Left lung (tissue), 10 donors: ENCODE results near the gene SLC25A21. TPM values are rescaled to one million over a fixed set of nuclear protein-coding genes. Genes with fewer than 3 reads are reported as not detected.

Experiments
- ATAC-seq: fragments of 200-7000 bp; cut with Tn5 transposase; one replicate; pipeline ENCODE4 v1.9.1; 2020; ENCODE audit warnings: moderate library complexity
- DNase-seq, 4 donors: peaks; one replicate each; pipeline ENCODE4 v3.0.0-alpha.2; 2013 to 2020
- H3K27ac ChIP-seq, 2 donors: fragments of 200-600 bp; sonication (generic) in 1 of 2; one replicate each; pipeline versions ENCODE4 v1.5.0 to v1.8.0; 2020 to 2021
- H3K27me3 ChIP-seq, 2 donors: fragments of 200-600 bp; sonication (generic) in 1 of 2; one replicate each; pipeline versions ENCODE4 v1.5.0 to v1.8.0; 2020 to 2021
- H3K36me3 ChIP-seq, 2 donors: fragments of 200-600 bp; sonication (generic) in 1 of 2; one replicate each; pipeline versions ENCODE4 v1.5.0 to v1.8.0; 2020 to 2021
- H3K4me1 ChIP-seq, 2 donors: fragments of 200-600 bp; one replicate each; pipeline ENCODE4 v1.8.0; 2021
- H3K4me3 ChIP-seq, 2 donors: fragments of 200-600 bp; sonication (generic) in 1 of 2; one replicate each; pipeline versions ENCODE4 v1.5.0 to v1.8.0; 2020 to 2021; ENCODE audit warnings: mild to moderate bottlenecking in 1 of 2
- H3K9me3 ChIP-seq, 2 donors: fragments of 200-600 bp; sonication (generic) in 1 of 2; one replicate each; pipeline versions ENCODE4 v1.5.0 to v1.8.0; 2020 to 2021
- intact Hi-C, 2 donors: fragments of 100-400 bp; cut with DNase I; formaldehyde crosslinking; loops; one replicate each; pipeline versions ENCODE4 v1.11.2 to v1.14.2; 2022
- polyA plus RNA-seq, 6 donors: library from polyadenylated mRNA; unstranded; fragments of 120-200 nt; gene quantifications; one replicate each; pipeline ENCODE4 v1.2.1, GENCODE V29; 2013; ENCODE audit not compliant: insufficient read length in 6 of 6
- total RNA-seq, 2 donors: library from RNA; stranded (reverse); fragmentation: NEBNext Ultra II Directional; extraction: Animal tissue kit (Norgen Biotek cat#: 25700); gene quantifications; one replicate each; pipeline ENCODE4 v1.2.1, GENCODE V29; 2021
- TF ChIP-seq, protein P1 (sequence below), 2 donors: fragments of 200-600 bp; sonication (generic) in 1 of 2; IDR thresholded peaks; one replicate each; pipeline versions ENCODE4 v1.5.0 to v1.8.0; 2021; ENCODE audit warnings: antibody characterized with exemption in 2 of 2
- donor health status: DM: no; HTN: yes; CAD: no.
- donor health status: DM: no; HTN: no; CAD: no.

The SLC25A21 gene
- total and polyA plus RNA-seq, 8 donors: 0.47 to 3.7 (median 2.7) TPM

DNA sequence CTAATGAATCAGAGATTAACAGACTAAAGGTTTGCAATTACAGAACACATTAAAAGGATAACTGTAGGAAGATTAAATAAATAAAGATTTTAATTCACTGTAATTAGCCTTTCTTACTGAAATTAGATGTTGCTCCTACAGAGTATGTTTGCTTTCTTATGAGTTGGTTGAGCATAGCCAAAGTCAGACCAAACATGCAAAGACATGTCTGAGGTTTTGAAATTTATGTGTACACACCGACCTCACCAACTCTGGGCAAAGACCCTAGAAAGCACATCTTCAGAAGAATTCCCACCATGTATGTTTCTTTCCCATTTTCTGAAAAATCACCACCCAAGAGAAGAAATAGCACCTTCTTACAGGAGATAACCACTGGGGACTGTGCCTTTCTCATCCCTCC, 351.5 kb downstream of the SLC25A21 start:
- TF ChIP-seq, protein P1, sequence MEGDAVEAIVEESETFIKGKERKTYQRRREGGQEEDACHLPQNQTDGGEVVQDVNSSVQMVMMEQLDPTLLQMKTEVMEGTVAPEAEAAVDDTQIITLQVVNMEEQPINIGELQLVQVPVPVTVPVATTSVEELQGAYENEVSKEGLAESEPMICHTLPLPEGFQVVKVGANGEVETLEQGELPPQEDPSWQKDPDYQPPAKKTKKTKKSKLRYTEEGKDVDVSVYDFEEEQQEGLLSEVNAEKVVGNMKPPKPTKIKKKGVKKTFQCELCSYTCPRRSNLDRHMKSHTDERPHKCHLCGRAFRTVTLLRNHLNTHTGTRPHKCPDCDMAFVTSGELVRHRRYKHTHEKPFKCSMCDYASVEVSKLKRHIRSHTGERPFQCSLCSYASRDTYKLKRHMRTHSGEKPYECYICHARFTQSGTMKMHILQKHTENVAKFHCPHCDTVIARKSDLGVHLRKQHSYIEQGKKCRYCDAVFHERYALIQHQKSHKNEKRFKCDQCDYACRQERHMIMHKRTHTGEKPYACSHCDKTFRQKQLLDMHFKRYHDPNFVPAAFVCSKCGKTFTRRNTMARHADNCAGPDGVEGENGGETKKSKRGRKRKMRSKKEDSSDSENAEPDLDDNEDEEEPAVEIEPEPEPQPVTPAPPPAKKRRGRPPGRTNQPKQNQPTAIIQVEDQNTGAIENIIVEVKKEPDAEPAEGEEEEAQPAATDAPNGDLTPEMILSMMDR (IDR thresholded peaks at IDR 0.05): no peak
- Histone ChIP-seq H3K9me3 (no peaks in the 10 kb centered on the region), H3K36me3 (no peaks in the 10 kb centered on the region), H3K27me3 (no peaks in the 10 kb centered on the region), H3K4me1 (no peaks in the 10 kb centered on the region), H3K4me3 (no peak overlapping the region), H3K27ac (no peak overlapping the region)
- no peak for ATAC-seq
- intact Hi-C loops: no loop called here
- DNase-seq: no peak

DNA sequence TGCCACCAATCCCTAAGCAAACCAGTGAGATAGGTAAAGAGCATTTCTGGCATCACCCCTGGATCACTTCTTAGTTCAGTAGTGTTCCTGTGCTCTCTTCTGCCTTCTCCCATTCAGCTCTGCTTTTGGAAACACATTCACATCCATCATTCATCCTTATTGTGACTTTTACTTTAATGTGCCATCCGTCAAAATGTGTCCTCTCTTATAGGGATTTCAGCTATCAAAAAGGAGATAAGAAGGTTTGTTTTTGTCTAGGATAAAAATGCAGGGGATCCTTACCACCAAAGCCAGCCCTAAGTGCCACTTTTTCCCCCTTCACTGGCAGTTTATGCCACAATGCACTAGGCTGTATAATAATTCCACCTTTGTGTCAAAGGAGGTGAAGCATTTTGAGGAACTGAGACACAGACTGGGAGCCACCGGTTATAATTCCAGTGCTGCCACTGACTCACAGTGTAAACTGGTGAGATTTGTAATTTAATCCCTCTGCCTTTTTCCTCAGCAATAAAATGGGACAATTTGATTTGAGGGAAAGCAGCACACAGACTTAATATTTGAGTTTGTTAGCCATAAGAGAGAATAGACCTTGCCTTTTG, 352.2 kb downstream of the SLC25A21 start:
- Histone ChIP-seq H3K27ac (no peak overlapping the region), H3K4me1 (no peaks in the 10 kb centered on the region), H3K4me3 (no peak overlapping the region), H3K27me3 (no peaks in the 10 kb centered on the region), H3K36me3 (no peaks in the 10 kb centered on the region), H3K9me3 (no peaks in the 10 kb centered on the region)
- TF ChIP-seq, protein P1 (IDR thresholded peaks at IDR 0.05): no peak
- ATAC-seq (no peak), DNase-seq (no peak)
- intact Hi-C loops: no loop called here

DNA sequence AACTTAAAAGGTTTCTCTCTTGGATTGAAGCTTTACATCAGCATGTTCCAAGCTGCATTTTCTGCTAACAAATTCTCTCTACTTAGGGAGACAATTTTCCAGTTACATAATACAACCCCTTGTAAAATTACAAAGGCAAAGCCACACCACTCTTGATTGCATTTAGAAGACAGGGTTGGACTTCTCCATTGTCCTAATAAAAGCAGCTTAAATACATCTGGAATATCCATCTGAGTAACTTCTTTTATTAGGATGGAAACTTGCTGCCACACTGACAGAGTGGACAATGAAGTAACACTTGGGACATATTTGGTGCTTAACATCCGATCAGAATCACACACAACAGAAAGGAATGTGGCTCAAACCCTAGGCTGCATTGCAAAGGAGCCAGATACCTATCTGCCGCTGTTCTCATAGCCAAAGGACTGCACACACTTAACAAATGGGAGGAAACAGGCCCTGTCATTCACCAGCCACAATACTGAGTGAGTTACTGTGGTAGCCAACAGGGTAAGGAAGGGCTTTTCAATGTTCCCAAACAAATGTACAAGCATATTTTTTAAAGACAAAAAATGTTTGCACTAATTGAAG, 353.5 kb downstream of the SLC25A21 start:
- H3K4me3 ChIP-seq: no peak overlapping the region
- intact Hi-C loops: no loop called here
- no peaks in the 10 kb centered on the region for H3K27me3 ChIP-seq
- TF ChIP-seq, protein P1 (IDR thresholded peaks at IDR 0.05): no peak
- no peaks in the 10 kb centered on the region for H3K9me3 ChIP-seq
- no peak for DNase-seq
- no peak for ATAC-seq
- no peaks in the 10 kb centered on the region for H3K36me3 ChIP-seq
- H3K4me1 ChIP-seq: no peaks in the 10 kb centered on the region
- no peak overlapping the region for H3K27ac ChIP-seq

DNA sequence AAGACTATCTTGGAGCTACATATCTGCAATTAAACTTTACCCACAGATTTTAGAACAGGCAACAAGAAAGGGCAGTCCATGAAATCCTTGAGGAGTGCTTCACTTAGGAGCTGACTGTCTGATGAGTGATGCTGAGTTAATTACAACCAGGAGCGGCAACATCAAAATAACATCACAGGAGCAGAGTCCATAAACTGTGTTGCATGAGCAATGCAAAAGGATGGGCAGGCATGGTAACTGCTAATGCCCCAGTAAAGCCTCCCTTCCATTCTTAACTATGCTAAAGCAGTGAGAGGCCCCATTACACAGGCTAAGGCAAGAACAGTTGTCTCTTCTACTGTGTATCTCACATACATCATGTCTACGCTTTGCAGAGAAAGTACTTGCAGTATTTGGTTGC, 354.2 kb downstream of the SLC25A21 start:
- intact Hi-C loops: no loop called here

More for the DNA sequence above, 354.2 kb downstream of the SLC25A21 start:
- no peaks in the 10 kb centered on the region for H3K4me1 ChIP-seq
- no peaks in the 10 kb centered on the region for H3K9me3 ChIP-seq
- no peaks in the 10 kb centered on the region for H3K36me3 ChIP-seq
- no peak overlapping the region for H3K27ac ChIP-seq
- ATAC-seq (no peak), DNase-seq (no peak)
- no peak overlapping the region for H3K4me3 ChIP-seq
- TF ChIP-seq, protein P1 (IDR thresholded peaks at IDR 0.05): no peak
- no peaks in the 10 kb centered on the region for H3K27me3 ChIP-seq
